IgD-negative memory B cell (primary cell): ENCODE measurements around the gene NRSN1. TPM values are rescaled to one million over a fixed set of nuclear protein-coding genes. Genes with fewer than 3 reads are reported as not detected.

Source experiments
- H3K27ac Mint-ChIP-seq, 3 donors: one replicate each; pipeline ENCODE4 v1.8.0; 2020 to 2022; ENCODE audit warnings: mild to moderate bottlenecking in 3 of 3, mixed read lengths in 3 of 3, moderate library complexity in 1 of 3
- H3K27me3 Mint-ChIP-seq: one replicate; pipeline ENCODE4 v1.8.0; 2021; ENCODE audit warnings: mixed read lengths
- H3K36me3 Mint-ChIP-seq: one replicate; pipeline ENCODE4 v1.8.0; 2020; ENCODE audit warnings: mild to moderate bottlenecking, mixed read lengths
- H3K4me1 Mint-ChIP-seq, 3 donors: one replicate each; pipeline ENCODE4 v1.8.0; 2020 to 2022; ENCODE audit warnings: mixed read lengths in 3 of 3, mild to moderate bottlenecking in 1 of 3
- H3K4me3 Mint-ChIP-seq, 4 donors: one replicate each; pipeline ENCODE4 v1.8.0; 2020 to 2022; ENCODE audit warnings: mild to moderate bottlenecking in 4 of 4, mixed read lengths in 4 of 4, moderate library complexity in 3 of 4
- H3K9me3 Mint-ChIP-seq, 3 donors: one replicate each; pipeline ENCODE4 v1.8.0; 2020 to 2021; ENCODE audit warnings: mixed read lengths in 3 of 3, mild to moderate bottlenecking in 1 of 3
- polyA plus RNA-seq: library from polyadenylated mRNA; unstranded; fragments of 300-500 nt; fragmentation: Illumina TruSeq; gene quantifications from one replicate; pipeline ENCODE4 v1.2.3, GENCODE V29; 2021

Gene NRSN1
- polyA plus RNA-seq, 1 donor from 2014 or later: not detected

DNA sequence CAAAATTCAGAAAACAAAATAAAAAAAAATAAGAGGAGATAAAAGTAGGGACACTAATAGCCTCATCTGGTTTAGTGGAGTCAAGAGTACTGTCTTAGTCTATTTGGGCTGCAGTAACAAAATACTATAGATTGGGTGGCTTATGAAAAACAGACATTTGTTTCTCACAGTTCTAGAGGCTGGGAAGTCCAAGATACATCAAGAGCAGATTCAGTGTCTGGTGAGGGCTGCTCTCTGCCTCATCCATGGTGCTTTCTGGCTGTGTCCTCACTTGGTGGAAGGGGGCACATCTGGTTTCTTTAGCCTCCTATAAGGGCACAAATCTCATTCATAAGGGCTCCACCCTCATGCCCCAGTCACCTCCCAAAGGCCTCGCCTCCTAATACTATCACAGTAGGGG is 26.0 kb downstream of the NRSN1 start:
- Mint-ChIP-seq H3K27me3 (no peaks in the 10 kb centered on the region), H3K4me1 (no peaks in the 10 kb centered on the region), H3K36me3 (no peaks in the 10 kb centered on the region), H3K27ac (no peak overlapping the region), H3K4me3 (no peak overlapping the region), H3K9me3 (peaks cover 0 to 3% (median 0%) of the 10 kb centered on the region in 3 donors)

DNA sequence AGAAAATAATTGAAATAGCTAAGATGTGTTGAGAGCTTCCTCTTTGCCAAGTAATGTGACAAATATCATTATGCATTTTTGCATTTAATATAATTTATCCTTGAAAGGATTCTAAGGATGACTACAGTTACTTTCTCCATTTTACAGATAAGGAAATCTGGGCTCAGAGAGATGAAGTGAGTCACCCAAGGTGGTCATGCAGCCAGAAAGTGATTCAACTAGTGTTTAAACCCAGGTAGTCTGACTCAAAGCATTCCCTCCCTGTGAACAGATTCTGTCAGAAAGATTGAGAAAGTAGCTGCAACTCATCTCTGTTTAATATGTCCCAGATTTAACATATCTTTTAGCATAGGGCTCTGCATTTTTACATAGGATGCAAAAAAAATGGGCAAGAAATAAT is 28.1 kb downstream of the NRSN1 start:
- H3K4me1 Mint-ChIP-seq: no peaks in the 10 kb centered on the region
- peaks cover 0 to 4% (median 0%) of the 10 kb centered on the region in 3 donors for H3K9me3 Mint-ChIP-seq
- no peaks in the 10 kb centered on the region for H3K27me3 Mint-ChIP-seq
- no peak overlapping the region for H3K4me3 Mint-ChIP-seq
- H3K36me3 Mint-ChIP-seq: no peaks in the 10 kb centered on the region
- H3K27ac Mint-ChIP-seq: no peak overlapping the region

DNA sequence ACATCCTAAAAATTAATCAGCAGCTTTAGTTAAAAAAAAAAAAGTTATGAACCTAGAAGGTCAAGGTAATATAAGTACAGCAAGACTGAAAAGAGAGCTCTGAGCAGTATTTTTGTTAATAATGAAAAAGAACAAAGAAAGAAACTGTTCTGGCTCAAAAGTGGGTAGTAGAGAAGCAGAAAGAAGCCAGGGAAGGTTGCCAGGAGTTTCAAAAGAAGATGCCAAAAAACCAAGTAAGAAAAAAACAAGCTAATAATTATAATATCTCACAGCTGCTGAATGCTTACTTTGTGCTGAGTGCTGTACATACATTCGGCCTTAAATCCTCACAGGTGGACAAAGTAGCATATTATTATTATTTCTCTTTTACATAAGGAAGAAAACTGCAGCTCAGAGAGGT is 31.9 kb downstream of the NRSN1 start:
- Mint-ChIP-seq H3K9me3 (peaks cover 0 to 4% (median 3%) of the 10 kb centered on the region in 3 donors), H3K4me3 (no peak overlapping the region), H3K27ac (no peak overlapping the region), H3K36me3 (no peaks in the 10 kb centered on the region), H3K27me3 (no peaks in the 10 kb centered on the region), H3K4me1 (no peaks in the 10 kb centered on the region)

DNA sequence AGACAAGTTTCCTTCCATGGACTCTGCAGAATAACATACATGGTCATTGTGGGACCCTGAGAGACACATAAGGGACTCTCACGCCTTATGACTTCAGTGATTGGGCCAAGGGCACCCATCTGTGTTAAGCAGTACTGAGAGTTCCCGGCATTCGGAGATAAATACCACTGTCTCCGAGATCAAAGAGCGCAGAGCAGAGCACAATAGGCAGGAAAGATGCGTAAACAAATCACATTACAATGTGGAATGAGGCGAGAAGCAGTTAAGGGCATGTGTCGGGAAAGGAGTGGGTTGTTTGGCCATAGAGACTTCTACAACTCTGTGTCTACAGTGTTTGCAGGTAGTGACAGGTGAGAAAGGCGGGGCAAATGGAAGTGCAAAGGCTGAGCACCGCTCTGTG is 57.6 kb downstream of the NRSN1 start:
- Mint-ChIP-seq H3K4me3 (no peak overlapping the region), H3K9me3 (peaks cover 0 to 4% (median 0%) of the 10 kb centered on the region in 3 donors), H3K27ac (no peak overlapping the region), H3K4me1 (no peaks in the 10 kb centered on the region), H3K27me3 (no peaks in the 10 kb centered on the region), H3K36me3 (no peaks in the 10 kb centered on the region)

DNA sequence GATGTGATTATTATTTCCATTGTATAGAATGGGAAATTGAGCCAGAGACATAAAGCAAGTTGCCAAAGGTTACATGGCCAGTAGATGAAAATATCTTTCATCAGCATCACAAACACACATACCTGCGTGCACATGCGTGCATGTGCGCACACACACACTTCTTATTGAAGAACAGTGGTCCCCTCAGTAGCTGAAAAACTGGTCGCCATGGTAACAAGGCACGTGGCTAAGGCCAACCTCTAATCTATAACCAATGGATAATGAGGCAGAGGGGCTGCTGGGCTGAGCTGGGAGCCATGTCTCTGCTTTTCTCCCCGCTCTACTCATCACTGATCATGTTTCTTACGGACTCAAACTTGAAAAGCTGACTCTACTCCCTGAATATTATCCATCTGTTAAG is 60.3 kb downstream of the NRSN1 start:
- H3K27ac Mint-ChIP-seq: no peak overlapping the region
- H3K9me3 Mint-ChIP-seq: peaks cover 0 to under 1% (median 0%) of the 10 kb centered on the region in 3 donors
- H3K36me3 Mint-ChIP-seq: no peaks in the 10 kb centered on the region
- no peak overlapping the region for H3K4me3 Mint-ChIP-seq
- H3K4me1 Mint-ChIP-seq: no peaks in the 10 kb centered on the region
- H3K27me3 Mint-ChIP-seq: peaks cover 7% of the 10 kb centered on the region

DNA sequence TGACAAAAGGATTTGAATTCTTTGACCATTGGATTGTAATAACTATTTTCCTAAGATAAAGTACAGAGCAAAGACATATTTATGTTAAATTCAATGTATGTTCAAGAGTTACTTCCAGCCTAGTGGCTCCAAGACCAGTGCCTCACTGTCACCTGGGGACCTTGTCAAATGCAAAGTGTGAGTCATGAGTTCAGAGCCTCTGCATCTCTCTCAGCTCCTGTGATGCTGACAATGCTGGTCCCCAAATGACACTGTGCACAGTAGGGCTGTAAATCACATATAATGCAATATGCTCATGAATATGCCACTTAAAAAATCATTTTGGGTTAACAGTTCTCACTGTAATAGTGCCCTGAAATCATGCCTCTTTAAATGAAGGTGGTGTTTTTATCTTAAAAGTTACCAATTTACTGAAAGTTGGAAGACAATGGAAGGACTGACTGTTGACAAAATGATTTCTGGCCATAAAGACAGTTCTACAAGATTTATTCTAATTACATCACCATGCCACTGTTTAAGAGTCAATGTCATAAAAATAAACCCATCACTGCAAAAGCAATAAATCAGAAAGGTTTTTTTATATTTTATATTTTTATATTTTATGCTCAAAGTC is 62.1 kb downstream of the NRSN1 start:
- peaks cover 0 to 4% (median 3%) of the 10 kb centered on the region in 3 donors for H3K9me3 Mint-ChIP-seq

DNA sequence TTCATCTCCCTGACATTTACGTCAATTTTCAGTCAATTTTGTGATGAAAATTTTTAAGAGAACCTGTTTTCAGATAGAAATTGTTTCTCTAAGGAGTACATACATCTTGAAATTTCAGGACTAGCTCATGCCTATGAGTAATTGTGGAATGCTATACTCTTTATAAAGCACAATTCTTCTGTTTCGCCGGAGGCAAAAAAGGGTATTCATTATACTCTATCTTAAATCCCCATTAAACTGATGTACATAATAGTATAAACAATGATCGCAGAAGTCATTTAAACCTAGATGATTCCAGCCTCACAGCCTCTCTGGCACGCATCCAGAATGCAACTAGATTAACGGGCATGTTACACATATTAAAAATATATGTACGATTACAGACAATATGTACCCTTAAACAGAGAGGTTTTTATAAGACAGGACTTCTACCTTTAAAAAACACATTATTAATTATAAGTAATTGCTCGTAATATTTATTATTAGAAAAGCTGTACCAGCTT is 62.6 kb downstream of the NRSN1 start:
- no peak overlapping the region for H3K27ac Mint-ChIP-seq
- no peak overlapping the region for H3K4me3 Mint-ChIP-seq
- peaks cover 8% of the 10 kb centered on the region for H3K27me3 Mint-ChIP-seq
- H3K9me3 Mint-ChIP-seq: peaks cover 0 to 4% (median 4%) of the 10 kb centered on the region in 3 donors
- no peaks in the 10 kb centered on the region for H3K36me3 Mint-ChIP-seq
- H3K4me1 Mint-ChIP-seq: no peaks in the 10 kb centered on the region

More for the DNA sequence above, 62.1 kb downstream of the NRSN1 start:
- Mint-ChIP-seq H3K4me1 (no peaks in the 10 kb centered on the region), H3K27me3 (peaks cover 8% of the 10 kb centered on the region), H3K4me3 (no peak overlapping the region), H3K27ac (no peak overlapping the region), H3K36me3 (no peaks in the 10 kb centered on the region)

DNA sequence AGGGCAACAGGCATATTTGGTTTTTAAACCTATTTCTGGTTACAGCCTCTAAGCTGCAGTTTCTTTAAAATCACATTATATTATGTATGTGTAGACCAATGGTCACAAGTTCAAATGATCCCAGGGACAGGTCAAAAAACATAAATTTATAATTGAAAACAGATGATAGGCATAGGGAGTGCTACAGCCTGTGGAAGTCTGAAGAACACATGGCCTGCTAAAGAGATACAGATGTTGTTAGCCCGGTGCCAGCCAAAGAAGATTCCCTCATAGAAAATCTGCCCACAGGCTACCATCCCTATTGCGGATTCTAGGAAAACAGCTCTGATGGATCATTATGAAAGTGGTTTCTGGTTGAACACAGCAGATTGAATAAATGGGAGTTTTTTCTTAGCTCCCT is 65.3 kb downstream of the NRSN1 start:
- Mint-ChIP-seq H3K36me3 (no peaks in the 10 kb centered on the region), H3K9me3 (peaks cover 0 to 4% (median 4%) of the 10 kb centered on the region in 3 donors), H3K4me1 (no peaks in the 10 kb centered on the region), H3K27ac (no peak overlapping the region), H3K27me3 (peaks cover 10% of the 10 kb centered on the region), H3K4me3 (no peak overlapping the region)

DNA sequence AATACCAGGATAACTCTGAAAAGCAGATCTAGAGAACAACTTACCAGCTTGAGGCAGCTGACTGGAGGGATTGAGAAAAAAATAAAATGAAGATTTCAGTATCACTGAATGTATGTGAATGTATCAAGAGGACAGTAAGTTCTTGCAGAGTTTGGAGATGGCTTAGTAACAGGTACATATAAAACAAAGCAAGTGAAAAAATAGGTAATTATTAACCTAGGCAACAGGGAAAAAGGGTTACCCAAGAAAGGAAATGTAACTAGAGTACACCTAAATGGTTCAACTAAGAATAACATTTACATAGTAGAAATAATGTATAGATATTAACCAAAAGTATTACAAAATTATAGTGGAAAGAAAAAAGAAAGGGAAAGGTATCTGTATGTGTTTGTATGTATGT is 67.3 kb downstream of the NRSN1 start:
- Mint-ChIP-seq H3K4me1 (no peaks in the 10 kb centered on the region), H3K27ac (no peak overlapping the region), H3K4me3 (no peak overlapping the region), H3K36me3 (no peaks in the 10 kb centered on the region), H3K27me3 (peaks cover 13% of the 10 kb centered on the region), H3K9me3 (peaks cover 0 to 4% (median 4%) of the 10 kb centered on the region in 3 donors)

DNA sequence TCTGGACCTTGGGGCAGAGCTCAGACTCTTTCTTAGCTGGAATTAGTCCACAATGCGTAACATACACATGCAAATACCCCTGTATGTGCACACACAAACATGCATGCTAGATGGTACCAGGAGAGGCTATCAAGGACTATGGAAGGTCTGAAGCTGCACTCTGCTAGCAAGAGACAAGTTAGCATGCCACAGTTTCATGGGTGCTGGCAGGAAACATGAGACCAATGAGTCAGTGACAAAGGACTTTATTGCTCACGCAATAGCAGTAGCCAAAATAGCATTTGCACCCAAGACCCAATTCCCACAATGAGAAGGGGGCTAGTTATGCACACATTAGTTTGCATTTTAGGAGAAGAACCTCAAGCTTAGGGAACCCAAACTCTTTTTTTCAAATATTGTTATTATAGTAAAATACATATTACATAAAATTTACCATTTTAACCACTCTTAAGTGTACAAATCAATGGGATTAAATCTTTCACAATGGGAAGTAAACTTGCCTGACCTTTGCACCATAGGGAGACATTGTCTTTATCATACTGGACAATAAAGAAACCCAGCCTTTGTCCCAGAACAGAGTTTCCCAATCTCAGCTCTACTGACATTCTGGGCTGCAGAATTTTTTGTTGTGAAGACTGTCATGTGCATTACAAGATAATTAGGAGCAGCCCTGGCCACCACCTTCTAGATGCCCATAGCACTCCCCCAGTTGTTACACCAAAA is 69.1 kb downstream of the NRSN1 start:
- peaks cover 0 to 6% (median 4%) of the 10 kb centered on the region in 3 donors for H3K9me3 Mint-ChIP-seq
- no peak overlapping the region for H3K4me3 Mint-ChIP-seq
- no peaks in the 10 kb centered on the region for H3K36me3 Mint-ChIP-seq
- peaks cover 8% of the 10 kb centered on the region for H3K27me3 Mint-ChIP-seq
- H3K27ac Mint-ChIP-seq: no peak overlapping the region
- H3K4me1 Mint-ChIP-seq: no peaks in the 10 kb centered on the region

DNA sequence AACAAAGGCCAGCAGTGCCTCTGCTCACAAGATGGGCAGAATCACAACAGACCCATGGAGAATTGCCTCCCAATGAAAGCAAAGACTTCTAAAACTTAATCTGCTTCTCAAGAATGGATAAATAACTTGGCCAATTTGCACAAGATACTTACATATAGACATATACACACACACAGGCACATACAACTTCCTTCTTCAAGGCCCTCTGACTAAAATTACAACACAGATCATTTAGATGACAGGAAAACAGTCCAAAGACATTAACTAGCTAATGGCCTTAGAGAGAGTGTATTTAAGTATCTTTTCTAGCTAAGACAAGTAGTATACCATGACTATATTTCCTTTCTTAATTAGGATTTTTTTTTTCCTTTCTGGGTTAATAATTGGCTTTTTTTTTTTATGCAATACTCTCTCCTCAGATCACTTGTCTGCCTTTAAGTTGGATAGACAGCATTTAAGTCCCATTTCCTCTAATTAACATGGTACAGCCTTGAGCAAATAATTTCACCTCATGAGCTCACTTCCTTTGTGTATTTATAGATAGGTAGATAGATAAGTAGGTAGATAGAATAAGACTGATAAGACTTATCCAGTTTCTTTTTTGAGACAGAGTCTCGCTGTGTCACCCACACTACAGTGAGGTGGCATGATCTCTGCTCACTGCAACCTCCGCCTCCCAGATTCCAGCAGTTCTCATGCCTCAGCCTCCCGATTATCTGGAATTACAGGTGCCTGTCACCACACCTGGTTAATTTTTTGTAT is 70.0 kb downstream of the NRSN1 start:
- Mint-ChIP-seq H3K9me3 (peaks cover 1 to 7% (median 4%) of the 10 kb centered on the region in 3 donors), H3K36me3 (no peaks in the 10 kb centered on the region), H3K27me3 (peaks cover 8% of the 10 kb centered on the region), H3K4me3 (no peak overlapping the region), H3K4me1 (no peaks in the 10 kb centered on the region), H3K27ac (no peak overlapping the region)

Other genes starting within 250 kb of the NRSN1 start
- not detected for gene DCDC2, start 231.8 kb downstream of the NRSN1 start, polyA plus RNA-seq